Stimulated activated effector memory CD8-positive, alpha-beta T cell treated with anti-CD3 and anti-CD28 coated beads, Interleukin-12 subunit alpha, Interleukin-12 subunit beta, amount 100 ng/mL, for 72 hours (primary cell): ENCODE results near the gene NDUFB3.
A peak's percentile ranks its signal among the peaks of the same experiment; 100 is the strongest.
"Not testable (repeated sequence)": the region's sequence is repeated elsewhere in the genome, so short reads cannot be mapped to it uniquely, and the experiment has no call there.

Experiments used
- ATAC-seq: fragments of 150-1000 bp; cut with Tn5 transposase; 2 replicates; pipeline ENCODE4 v1.10.0; 2021
- DNase-seq, 2 donors: peaks; one replicate each; pipeline ENCODE4 v3.0.0; 2021 to 2022; ENCODE audit warnings: low spot score in 2 of 2
- H3K27ac Mint-ChIP-seq: one replicate; pipeline ENCODE4 v1.8.0; 2022; ENCODE audit warnings: mild to moderate bottlenecking, mixed read lengths
- H3K36me3 Mint-ChIP-seq: one replicate; pipeline ENCODE4 v1.8.0; 2022; ENCODE audit warnings: mild to moderate bottlenecking, mixed read lengths
- H3K4me1 Mint-ChIP-seq: one replicate; pipeline ENCODE4 v1.8.0; 2022; ENCODE audit warnings: mixed read lengths
- H3K4me3 Mint-ChIP-seq: one replicate; pipeline ENCODE4 v1.8.0; 2022; ENCODE audit warnings: mild to moderate bottlenecking, mixed read lengths
- H3K9me3 Mint-ChIP-seq: one replicate; pipeline ENCODE4 v1.8.0; 2022; ENCODE audit warnings: mixed read lengths

NDUFB3 gene

GRCh38 chr2:201116115-201116958, 44.5 kb downstream of the NDUFB3 start, which contains the start of gene CFLAR:
Gene CFLAR, plus strand, starts transcription at chr2:201116164. Its CDS starts 13,702 bp downstream, at chr2:201129866.
- H3K36me3 Mint-ChIP-seq, result peaks cover 71% of the 10 kb centered on the region
- H3K4me1 Mint-ChIP-seq, result peaks cover 33% of the 10 kb centered on the region
- peak within 1 kb of the TSS; percentile 95 for H3K4me3 Mint-ChIP-seq
- DNase-seq (peak; percentile 77 to 97), ATAC-seq (peak; percentile 70)
- H3K9me3 Mint-ChIP-seq, result no peaks in the 10 kb centered on the region
- H3K27ac Mint-ChIP-seq, result peak within 1 kb of the TSS; percentile 99

DNA sequence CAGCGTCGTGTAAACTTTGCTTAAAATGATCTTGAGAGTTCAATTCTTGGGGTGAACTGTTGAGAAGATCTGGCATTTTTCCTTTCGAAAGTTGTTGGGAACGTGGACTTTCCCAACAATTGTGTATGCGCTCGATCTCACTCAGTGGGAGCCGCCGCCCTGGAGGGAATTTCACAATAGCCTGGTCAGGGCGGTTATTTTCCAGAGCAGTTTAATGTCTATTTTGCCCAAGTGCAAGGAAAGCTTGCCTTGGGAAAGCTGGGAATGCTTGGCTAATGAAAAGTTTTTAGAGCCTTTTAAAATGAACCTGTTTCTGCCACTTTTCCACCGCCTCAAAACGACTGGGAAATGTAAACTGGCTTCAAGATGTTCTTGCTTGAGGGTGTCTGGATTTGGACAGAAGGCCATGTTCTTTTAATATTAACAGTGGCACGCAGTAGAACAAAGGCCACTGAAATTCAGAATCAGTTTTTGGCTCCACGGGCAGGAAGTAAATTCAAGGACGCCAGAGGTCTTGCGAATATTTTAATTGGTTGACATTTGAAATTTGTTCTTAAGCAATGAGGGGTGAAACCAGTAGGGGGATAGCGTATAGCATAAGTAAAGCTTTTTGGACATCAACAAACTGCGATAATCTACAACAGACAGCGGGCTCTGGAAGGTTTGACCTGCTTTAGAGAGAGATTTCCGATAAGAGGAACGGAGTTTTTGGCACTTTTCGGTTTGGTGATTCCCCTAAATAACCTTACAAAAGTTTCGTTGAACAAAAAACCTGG, 45.3 kb downstream of the NDUFB3 start:
- Mint-ChIP-seq H3K4me3 (peak overlapping the region; percentile 95), H3K36me3 (peaks cover 79% of the 10 kb centered on the region), H3K4me1 (peaks cover 34% of the 10 kb centered on the region), H3K9me3 (no peaks in the 10 kb centered on the region), H3K27ac (peak overlapping the region; percentile 99)
- ATAC-seq (peak; percentile 55), DNase-seq (peak in 1 of 2 donors; percentile 77)

DNA sequence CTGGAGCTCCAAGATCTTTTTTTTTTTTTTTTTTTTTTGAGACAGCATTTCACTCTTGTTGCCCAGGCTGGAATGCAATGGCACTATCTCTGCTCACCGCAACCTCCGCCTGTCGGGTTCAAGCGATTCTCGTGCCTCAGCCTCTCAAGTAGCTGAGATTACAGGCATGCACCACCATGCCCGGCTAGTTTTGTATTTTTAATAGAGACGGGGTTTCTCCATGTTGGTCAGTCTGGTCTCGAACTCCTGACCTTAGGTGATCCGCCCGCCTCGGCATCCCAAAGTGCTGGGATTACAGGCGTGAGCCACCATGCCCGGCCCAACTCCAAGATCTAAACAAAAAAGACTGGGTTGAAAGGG, 45.9 kb downstream of the NDUFB3 start:
- H3K9me3 Mint-ChIP-seq, DNase-seq, ATAC-seq: not testable (repeated sequence)
- H3K4me1 Mint-ChIP-seq, result peaks cover 40% of the 10 kb centered on the region
- H3K4me3 Mint-ChIP-seq, result peak overlapping the region; percentile 95
- H3K36me3 Mint-ChIP-seq, result peaks cover 84% of the 10 kb centered on the region
- peak overlapping the region; percentile 99 for H3K27ac Mint-ChIP-seq

DNA sequence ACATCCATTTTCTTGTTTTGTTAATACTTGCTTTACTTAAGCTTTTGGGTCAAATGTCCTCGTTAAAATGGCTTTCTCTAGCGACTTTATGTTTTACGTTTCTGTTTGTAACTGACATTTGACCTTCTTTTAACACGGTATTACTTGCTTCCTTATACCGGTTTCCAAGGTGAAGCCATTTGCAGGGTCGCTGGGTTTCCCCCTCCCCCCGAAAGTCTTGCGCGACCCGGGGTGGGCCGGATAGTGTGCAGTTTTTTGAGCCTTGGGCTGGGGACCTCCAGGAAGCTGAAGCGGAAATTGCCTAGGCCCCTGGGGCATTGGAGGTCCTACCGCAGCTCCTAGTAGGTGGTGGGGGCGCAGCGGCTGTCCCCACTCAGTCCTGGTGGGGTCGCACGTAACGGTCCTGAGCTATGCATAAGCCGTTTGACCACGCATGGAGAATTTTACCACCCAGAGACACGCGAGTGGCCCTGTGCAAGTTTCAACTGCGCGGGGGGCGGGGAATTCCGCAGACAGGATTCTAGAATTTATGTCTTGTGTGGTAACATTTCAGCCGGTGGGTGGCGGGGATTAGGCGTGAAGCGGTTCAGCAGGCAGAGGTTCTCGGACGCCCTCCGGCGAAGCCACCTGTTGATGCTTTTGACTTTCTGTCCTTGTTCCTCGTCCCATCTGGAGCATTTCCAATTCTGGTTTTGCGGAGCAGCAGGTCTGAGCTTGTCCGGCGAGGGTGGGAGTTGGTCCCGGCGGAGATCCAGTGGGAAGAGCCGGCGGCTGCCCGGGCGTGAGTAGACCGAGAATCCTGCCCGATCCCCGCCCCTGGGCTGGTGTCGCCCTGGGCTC, 46.5 kb downstream of the NDUFB3 start:
- Mint-ChIP-seq H3K36me3 (peaks cover 91% of the 10 kb centered on the region), H3K9me3 (no peaks in the 10 kb centered on the region), H3K27ac (peak overlapping the region; percentile 99), H3K4me3 (peak overlapping the region; percentile 95), H3K4me1 (peaks cover 39% of the 10 kb centered on the region)
- peak; percentile 65 for ATAC-seq
- peak; percentile 70 to 95 for DNase-seq

DNA sequence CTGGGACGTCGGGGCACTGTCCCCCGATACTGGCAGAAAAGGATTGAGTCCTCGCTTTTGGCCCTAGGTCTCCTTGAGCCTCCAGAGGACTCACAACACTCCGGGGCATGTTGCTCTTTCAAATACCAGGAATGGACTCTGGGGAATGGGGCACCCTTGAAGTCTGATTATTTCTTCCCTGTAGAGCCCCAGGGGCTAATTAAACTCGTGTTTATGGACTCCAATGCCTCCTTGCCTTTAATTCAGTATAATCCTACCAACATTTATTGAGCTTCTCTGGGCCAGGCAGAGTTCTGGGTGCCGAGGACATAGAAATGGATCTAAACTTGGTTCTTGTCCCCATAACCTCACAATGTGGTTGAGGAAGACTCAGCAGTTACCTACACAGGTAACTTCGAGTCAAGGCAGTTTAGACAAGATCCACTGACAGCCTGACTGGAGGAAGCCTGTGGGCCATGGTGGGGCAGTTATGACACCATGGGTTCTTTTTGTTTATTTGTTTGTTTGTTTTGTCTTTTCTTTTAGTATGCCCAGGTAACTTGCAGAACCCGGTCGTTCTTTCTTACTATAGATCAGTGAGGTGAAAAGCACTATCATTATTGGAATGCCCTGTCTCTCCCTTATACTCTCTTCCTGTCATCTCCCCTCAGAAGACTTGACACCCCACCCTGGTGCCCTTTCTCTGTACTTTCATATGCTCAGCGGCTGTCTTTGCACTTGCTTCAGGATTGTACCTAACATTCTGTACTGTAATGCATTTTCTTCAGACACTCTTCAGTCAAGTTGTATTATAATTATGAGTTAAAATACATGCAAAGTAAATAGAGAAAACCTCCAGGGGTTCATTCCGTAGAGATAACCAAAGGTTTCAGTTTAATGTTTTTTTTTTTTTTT, 47.4 kb downstream of the NDUFB3 start:
- peaks cover 41% of the 10 kb centered on the region for H3K4me1 Mint-ChIP-seq
- H3K27ac Mint-ChIP-seq, result peak overlapping the region; percentile 99
- ATAC-seq (peak; percentile 2), DNase-seq (peak in 1 of 2 donors; percentile 63)
- H3K9me3 Mint-ChIP-seq, result no peaks in the 10 kb centered on the region
- peak overlapping the region; percentile 95 for H3K4me3 Mint-ChIP-seq
- H3K36me3 Mint-ChIP-seq, result peaks cover 99% of the 10 kb centered on the region

- no peak for DNase-seq
- H3K27ac Mint-ChIP-seq, result peak overlapping the region; percentile 99
- peaks cover 45% of the 10 kb centered on the region for H3K4me1 Mint-ChIP-seq
- H3K4me3 Mint-ChIP-seq, result peak overlapping the region; percentile 95
- ATAC-seq, result no peak
- H3K9me3 Mint-ChIP-seq, result no peaks in the 10 kb centered on the region
- peaks cover 100% of the 10 kb centered on the region for H3K36me3 Mint-ChIP-seq
These were observed 50.5 kb downstream of the NDUFB3 start for GRCh38 chr2:201122276-201122675.

DNA sequence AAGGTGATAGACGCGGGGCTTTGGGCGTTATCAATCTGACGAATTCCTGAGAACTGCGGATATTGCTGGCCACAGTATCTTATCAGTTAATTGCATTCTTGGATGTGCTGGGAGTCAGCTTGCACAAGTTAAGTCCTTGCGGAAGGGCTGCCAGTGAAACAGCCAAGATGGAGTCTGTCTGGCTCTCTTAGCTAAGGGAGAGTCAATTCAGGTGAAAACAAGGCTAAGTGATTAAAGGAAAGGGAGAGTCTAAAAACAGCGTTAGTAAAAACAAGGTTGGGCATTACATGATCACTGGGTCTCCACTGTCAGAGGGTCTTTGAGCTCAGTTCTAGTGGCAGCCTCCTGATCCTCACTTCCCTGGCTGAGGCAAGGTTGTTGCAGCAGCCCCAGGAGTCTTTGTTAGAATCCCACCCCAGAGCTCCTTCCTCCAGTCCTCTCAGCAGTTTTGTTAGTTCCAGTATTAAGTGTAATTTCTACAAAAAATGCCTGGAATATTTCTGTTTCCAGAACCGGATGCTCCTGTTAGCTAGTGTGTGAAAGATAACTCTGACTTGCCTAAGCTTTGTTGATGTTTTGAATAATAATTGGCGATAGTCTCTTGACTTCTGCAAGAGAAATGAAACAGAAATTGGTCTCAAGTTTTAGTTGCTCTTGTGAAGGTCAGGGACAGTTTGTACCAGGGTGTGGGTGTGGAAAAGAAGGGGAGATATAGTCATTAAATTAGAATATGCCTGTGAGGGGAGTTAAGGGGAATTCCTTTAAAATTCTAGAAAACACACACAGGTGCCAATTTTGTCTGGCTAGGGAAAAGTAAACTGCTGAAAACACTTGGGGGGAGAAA, 54.7 kb downstream of the NDUFB3 start:
- DNase-seq, result peak in 1 of 2 donors; percentile 56

DNA sequence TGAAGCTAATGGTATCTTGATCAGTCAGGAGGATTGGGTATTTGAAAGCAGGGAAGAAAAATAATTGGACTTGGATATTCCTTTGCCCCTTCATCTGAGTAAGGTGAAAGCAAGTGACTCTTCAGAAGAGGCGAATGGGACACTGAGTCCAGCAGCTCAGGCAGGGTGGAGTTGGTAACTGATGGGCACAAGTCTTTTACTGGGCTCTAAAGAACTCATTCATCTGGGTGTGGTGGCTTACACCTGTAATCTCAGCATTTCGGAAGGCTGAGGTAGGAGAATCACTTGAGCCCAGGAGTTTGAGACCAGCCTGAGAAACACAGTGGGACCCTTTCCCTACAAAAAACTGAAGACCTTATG, 55.3 kb downstream of the NDUFB3 start:
- peak in 1 of 2 donors; percentile 55 for DNase-seq
- Mint-ChIP-seq H3K36me3 (peaks cover 98% of the 10 kb centered on the region), H3K9me3 (no peaks in the 10 kb centered on the region), H3K4me1 (peaks cover 59% of the 10 kb centered on the region), H3K4me3 (peak overlapping the region; percentile 95), H3K27ac (peak overlapping the region; percentile 99)
- no peak for ATAC-seq

More for the DNA sequence above, 54.7 kb downstream of the NDUFB3 start:
- peak; percentile 4 for ATAC-seq
- Mint-ChIP-seq H3K27ac (peak overlapping the region; percentile 99), H3K36me3 (peaks cover 98% of the 10 kb centered on the region), H3K9me3 (no peaks in the 10 kb centered on the region), H3K4me3 (peak overlapping the region; percentile 95), H3K4me1 (peaks cover 60% of the 10 kb centered on the region)

- Mint-ChIP-seq H3K27ac (peak overlapping the region; percentile 99), H3K4me1 (peaks cover 57% of the 10 kb centered on the region)
These were observed 55.8 kb downstream of the NDUFB3 start for GRCh38 chr2:201127570-201127969.

GRCh38 chr2:201128033-201128432, 56.2 kb downstream of the NDUFB3 start:
- Mint-ChIP-seq H3K9me3 (no peaks in the 10 kb centered on the region), H3K4me3 (peak overlapping the region; percentile 95), H3K27ac (peak overlapping the region; percentile 99), H3K4me1 (peaks cover 58% of the 10 kb centered on the region), H3K36me3 (peaks cover 98% of the 10 kb centered on the region)
- DNase-seq (no peak), ATAC-seq (no peak)

More at GRCh38 chr2:201127570-201127969, 55.8 kb downstream of the NDUFB3 start:
- DNase-seq, result peak in 1 of 2 donors; percentile 76
- H3K36me3 Mint-ChIP-seq, result peaks cover 98% of the 10 kb centered on the region
- peak; percentile 59 for ATAC-seq
- no peaks in the 10 kb centered on the region for H3K9me3 Mint-ChIP-seq
- peak overlapping the region; percentile 95 for H3K4me3 Mint-ChIP-seq

DNA sequence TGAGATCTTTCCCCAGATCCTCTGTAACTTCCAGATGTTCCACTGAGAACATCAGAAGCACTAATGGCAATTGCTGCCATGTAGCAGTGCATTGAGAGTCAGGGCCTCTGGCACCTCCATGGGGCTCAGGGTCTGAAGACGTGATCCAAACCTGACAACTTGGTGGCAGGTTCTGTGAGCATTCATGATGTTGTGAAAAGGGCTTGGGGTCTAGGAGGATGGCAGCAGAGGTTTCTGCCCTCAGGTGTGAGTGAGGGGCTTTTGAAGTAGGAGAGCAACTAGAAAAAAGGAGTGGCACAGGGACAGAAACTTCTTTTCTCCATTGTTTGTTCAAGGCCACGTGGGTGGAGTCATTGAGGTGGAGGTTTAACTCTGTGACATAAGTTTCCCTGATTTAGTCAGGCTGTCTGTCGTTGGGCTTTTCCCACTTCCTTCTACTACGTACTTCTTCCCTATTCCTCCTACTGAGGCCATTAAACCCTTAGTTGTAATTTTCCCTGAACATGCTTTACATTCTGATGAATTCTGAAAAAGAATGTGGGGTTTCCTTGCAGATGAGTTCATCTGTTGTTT, 57.2 kb downstream of the NDUFB3 start:
- Mint-ChIP-seq H3K36me3 (peaks cover 98% of the 10 kb centered on the region), H3K9me3 (no peaks in the 10 kb centered on the region)
- peak in 1 of 2 donors; percentile 76 for DNase-seq

DNA sequence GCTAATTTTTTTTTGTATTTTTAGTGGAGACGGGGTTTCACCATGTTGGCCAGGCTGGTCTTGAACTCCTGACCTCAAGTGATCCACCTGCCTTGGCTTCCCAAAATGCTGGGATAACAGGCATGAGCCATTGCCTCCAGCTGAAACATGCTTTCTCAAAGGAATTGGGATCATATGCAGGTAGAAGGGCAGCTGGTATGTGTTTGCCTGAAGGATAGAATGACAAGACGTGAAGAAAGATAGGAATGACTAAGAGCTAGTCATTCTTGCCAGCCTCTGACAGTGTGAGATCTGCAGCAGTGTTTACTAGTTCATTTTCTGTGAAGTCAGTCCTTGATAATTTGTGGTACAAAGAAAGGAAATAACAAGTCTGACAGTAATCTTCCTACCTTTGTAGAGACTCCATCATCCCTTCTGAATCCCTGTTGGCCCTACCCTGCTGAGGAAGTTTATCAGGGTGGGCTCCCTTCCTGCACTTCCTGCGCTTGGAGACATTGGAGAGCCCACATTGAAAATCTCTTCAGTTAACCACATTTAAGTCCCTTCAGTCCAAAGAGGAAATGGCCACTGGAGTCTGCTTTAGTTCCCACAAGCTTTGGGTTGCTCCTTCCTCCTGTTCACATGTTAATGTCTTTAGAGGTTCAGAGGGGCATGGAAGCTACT, 58.9 kb downstream of the NDUFB3 start:
- ATAC-seq (peak; percentile 76), DNase-seq (peak in 1 of 2 donors; percentile 72)
- Mint-ChIP-seq H3K27ac (peak overlapping the region; percentile 98), H3K36me3 (peaks cover 98% of the 10 kb centered on the region), H3K9me3 (no peaks in the 10 kb centered on the region), H3K4me1 (peaks cover 52% of the 10 kb centered on the region), H3K4me3 (peak overlapping the region; percentile 90)

More for the DNA sequence above, 57.2 kb downstream of the NDUFB3 start:
- H3K4me3 Mint-ChIP-seq, result peak overlapping the region; percentile 90
- peaks cover 60% of the 10 kb centered on the region for H3K4me1 Mint-ChIP-seq
- peak; percentile 46 for ATAC-seq
- H3K27ac Mint-ChIP-seq, result peak overlapping the region; percentile 98
